HCT116 (cell line): ENCODE data around the gene SCRN1. TPM values are rescaled to one million over a fixed set of nuclear protein-coding genes. Genes with fewer than 3 reads are reported as not detected.

Experiments
- ATAC-seq: fragments of 200-7000 bp; cut with Tn5 transposase; 2 replicates; pipeline ENCODE4 v1.9.1; 2020; ENCODE audit warnings: mild to moderate bottlenecking, moderate library complexity
- BruUV-seq: library from RNA; stranded (reverse); fragments of 400-500 nt; replicated peaks from 2 replicates; lab custom pipeline; 2021; lab: Mats Ljungman, UMichigan
- CTCF ChIA-PET: fragments of 300-600 bp; sonication (Branson Sonifier 250); formaldehyde crosslinking; loops from one replicate; lab custom pipeline; 2021; ENCODE audit warnings: antibody characterized with exemption; lab: Charles Lee
- POLR2A ChIA-PET: fragments of 300-600, 350-600 bp; sonication (Branson Sonifier 250); formaldehyde crosslinking; loops from one replicate; lab custom pipeline; 2021; ENCODE audit warnings: antibody characterized with exemption; lab: Charles Lee
- RAD21 ChIA-PET, 2 experiments: fragments of 300-600 bp; sonication (Branson Sonifier 250); formaldehyde crosslinking; loops; one replicate each; lab custom pipeline; 2023; ENCODE audit warnings: low total read pairs in 2 of 2; ENCODE audit not compliant: uncharacterized antibody in 2 of 2, unreplicated experiment in 2 of 2, low non-redundant PET in 1 of 2; lab: Charles Lee
- DNase-seq: peaks from one replicate; pipeline ENCODE4 v3.0.0-alpha.2; 2010; ENCODE audit warnings: low read depth, low spot score
- H2AFZ ChIP-seq: fragments of 200-600 bp; shearing (Covaris generic), sonication (generic); 2 replicates; pipeline ENCODE4 v1.6.1; 2017; ENCODE audit warnings: low read depth, mixed run types, mixed read lengths, antibody characterized with exemption, low read length; ENCODE audit not compliant: poor library complexity, severe bottlenecking
- H3K27ac ChIP-seq: 2 replicates; pipeline ENCODE4 v1.5.1; 2012; ENCODE audit warnings: low read depth, low read length
- H3K27me3 ChIP-seq: fragments of 200-600 bp; sonication (generic); 2 replicates; pipeline ENCODE4 v1.6.1; 2016; ENCODE audit warnings: mixed run types, low read length, mixed read lengths; ENCODE audit not compliant: insufficient read depth
- H3K36me3 ChIP-seq, 2 experiments: fragments of 200-500 bp in 1 of 2; fragments of 200-600 bp in 1 of 2; sonication (Bioruptor generic) in 1 of 2; sonication (generic) in 1 of 2; 2 replicates each; pipeline versions ENCODE4 v1.5.1 to v1.6.1; 2014 to 2016; ENCODE audit warnings: low read length in 2 of 2, inconsistent platforms in 1 of 2, mixed read lengths in 1 of 2, mixed run types in 1 of 2; ENCODE audit not compliant: insufficient read depth in 2 of 2, control insufficient read depth in 1 of 2
- H3K4me1 ChIP-seq, 2 experiments: fragments of 200-600 bp in 1 of 2; sonication (generic) in 1 of 2; 2 replicates each; pipeline versions ENCODE4 v1.5.1 to v1.6.1; 2012 to 2017; ENCODE audit warnings: low read length in 2 of 2, inconsistent platforms in 1 of 2, mild to moderate bottlenecking in 1 of 2, mixed read lengths in 1 of 2, mixed run types in 1 of 2, moderate library complexity in 1 of 2; ENCODE audit not compliant: insufficient read depth in 2 of 2, control insufficient read depth in 1 of 2
- H3K4me2 ChIP-seq: fragments of 200-600 bp; sonication (generic); 2 replicates; pipeline ENCODE4 v1.6.1; 2017; ENCODE audit warnings: mixed run types, low read length, mixed read lengths
- H3K4me3 ChIP-seq, 2 experiments: fragments of 200-600 bp in 1 of 2; sonication (generic) in 1 of 2; replicated peaks in 1 of 2; 2 replicates each; pipeline ENCODE4 v1.5.1; 2011 to 2016; ENCODE audit warnings: low read length in 2 of 2, control low read depth in 1 of 2, low read depth in 1 of 2, mild to moderate bottlenecking in 1 of 2, mixed read lengths in 1 of 2, mixed run types in 1 of 2
- H3K79me2 ChIP-seq: fragments of 200-600 bp; sonication (generic); 2 replicates; pipeline ENCODE4 v1.6.1; 2017; ENCODE audit warnings: mild to moderate bottlenecking, mixed run types, low read length, moderate library complexity, mixed read lengths; ENCODE audit not compliant: insufficient read depth
- H3K9ac ChIP-seq: fragments of 200-600 bp; sonication (generic); 2 replicates; pipeline ENCODE4 v1.6.1; 2016; ENCODE audit warnings: low read length, mixed read lengths
- H3K9me2 ChIP-seq: fragments of 200-600 bp; sonication (generic), shearing (Covaris generic); 2 replicates; pipeline ENCODE4 v1.6.1; 2017; ENCODE audit warnings: mixed run types, mild to moderate bottlenecking, moderate library complexity; ENCODE audit not compliant: insufficient read depth
- H3K9me3 ChIP-seq, 2 experiments: fragments of 200-500 bp in 1 of 2; fragments of 200-600 bp in 1 of 2; sonication (Bioruptor generic) in 1 of 2; sonication (generic) in 1 of 2; 2 replicates each; pipeline ENCODE4 v1.6.1; 2014 to 2017; ENCODE audit warnings: low read length in 2 of 2, mixed read lengths in 2 of 2, inconsistent platforms in 1 of 2, low read depth in 1 of 2, mild to moderate bottlenecking in 1 of 2, mixed run types in 1 of 2, moderate library complexity in 1 of 2; ENCODE audit not compliant: control insufficient read depth in 1 of 2, insufficient read depth in 1 of 2
- H4K20me1 ChIP-seq: fragments of 200-600 bp; sonication (generic), shearing (Covaris generic); 2 replicates; pipeline ENCODE4 v1.6.1; 2017; ENCODE audit warnings: mixed run types, mild to moderate bottlenecking, moderate library complexity; ENCODE audit not compliant: insufficient read depth
- EGR1 ChIP-seq: IDR thresholded peaks from 2 replicates; pipeline ENCODE4 v1.6.1; 2012; ENCODE audit warnings: low read depth
- EZH2 ChIP-seq: fragments of 200-600 bp; sonication (generic); IDR thresholded peaks from 2 replicates; pipeline ENCODE4 v1.6.1; 2017; ENCODE audit warnings: antibody characterized with exemption, mixed run types
- FOSL1 ChIP-seq: IDR thresholded peaks from 2 replicates; pipeline ENCODE4 v1.6.1; 2012; ENCODE audit warnings: low read depth
- YY1 ChIP-seq: IDR thresholded peaks from 2 replicates; pipeline ENCODE4 v1.6.1; 2011; ENCODE audit warnings: low read length, low read depth, moderate library complexity, mild to moderate bottlenecking; ENCODE audit not compliant: insufficient replicate concordance; ENCODE audit errors: extremely low read depth
- ZFX ChIP-seq: fragments of 450-650 bp; IDR thresholded peaks from 2 replicates; pipeline ENCODE4 v1.6.1; 2017
- intact Hi-C: fragments of 100-400 bp; cut with micrococcal nuclease; formaldehyde crosslinking; loops from 2 replicates; pipeline ENCODE4 v1.10.0; 2022
- total RNA-seq: library from RNA; stranded (reverse); gene quantifications from one replicate; pipeline ENCODE4 v1.2.1, GENCODE V29; 2021; ENCODE audit not compliant: unreplicated experiment

SCRN1 gene
- total RNA-seq, 1 experiment from 2014 or later: 76.8 TPM

GRCh38 chr7:29919790-29920189 is 69.8 kb downstream of the SCRN1 start:
- H3K9ac ChIP-seq: no peak overlapping the region
- no TSS peak for BruUV-seq
- H3K9me2 ChIP-seq: no peaks in the 10 kb centered on the region
- POLR2A ChIA-PET: no interaction called here
- H3K27me3 ChIP-seq: no peaks in the 10 kb centered on the region
- TF ChIP-seq EZH2: no peak
- H2AFZ ChIP-seq: no peak overlapping the region
- H3K4me3 ChIP-seq: no peak overlapping the region
- RAD21 ChIA-PET: interaction anchor here in 1 of 2 experiments (1.7 kb wide), 1 partner anchor 172 kb away, joined by 4 read pairs; no protein-coding TSS in a partner anchor
- no peak overlapping the region for H3K4me2 ChIP-seq
- H3K9me3 ChIP-seq: no peaks in the 10 kb centered on the region
- no peaks in the 10 kb centered on the region for H3K4me1 ChIP-seq
- no peak for ATAC-seq
- no peak for DNase-seq
- no peaks in the 10 kb centered on the region for H3K79me2 ChIP-seq
- intact Hi-C loops: loop anchor here (2.0 kb wide), 1 partner anchor 283 kb away; no protein-coding TSS in a partner anchor
- H3K36me3 ChIP-seq: peaks cover 3 to 11% of the 10 kb centered on the region in 2 experiments; a peak in 2 of 4 replicates
- no peak overlapping the region for H3K27ac ChIP-seq
- CTCF ChIA-PET: interaction anchor here (1.3 to 3.3 kb wide), 2 partner anchors 10 to 172 kb away, joined by 4 to 37 read pairs; no protein-coding TSS in a partner anchor
- H4K20me1 ChIP-seq: no peaks in the 10 kb centered on the region

DNA sequence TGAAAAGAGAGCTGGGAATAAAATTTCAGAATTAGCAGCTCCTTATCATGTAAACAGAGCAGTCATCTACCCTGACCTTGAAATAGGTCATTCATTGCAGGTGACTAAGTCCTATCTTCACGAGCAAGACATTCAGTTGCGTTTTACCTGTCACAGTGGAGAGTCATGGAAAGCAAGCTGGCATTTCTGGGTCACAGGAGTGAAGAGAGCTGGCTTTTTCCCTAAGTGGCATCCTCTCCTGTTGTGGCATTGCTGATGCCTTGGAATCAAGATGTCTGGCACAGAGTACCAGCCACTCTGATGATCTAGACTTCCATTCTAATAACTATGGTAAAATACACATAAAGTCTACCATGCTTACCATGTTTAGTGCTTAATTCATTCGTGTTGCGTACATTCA is 70.8 kb downstream of the SCRN1 start:
- no peaks in the 10 kb centered on the region for H4K20me1 ChIP-seq
- CTCF ChIA-PET: no interaction called here
- RAD21 ChIA-PET: no interaction called here
- no peak for ATAC-seq
- H3K36me3 ChIP-seq: peaks cover 3 to 11% of the 10 kb centered on the region in 2 experiments; a peak in 2 of 4 replicates
- H3K27me3 ChIP-seq: no peaks in the 10 kb centered on the region
- POLR2A ChIA-PET: no interaction called here
- no peak overlapping the region for H3K27ac ChIP-seq
- H3K4me1 ChIP-seq: no peaks in the 10 kb centered on the region
- H3K9me2 ChIP-seq: no peaks in the 10 kb centered on the region
- intact Hi-C loops: no loop called here
- H3K9ac ChIP-seq: no peak overlapping the region
- no peak overlapping the region for H3K4me3 ChIP-seq
- no peak for DNase-seq
- TF ChIP-seq FOSL1 (no peak), ZFX (no peak), YY1 (no peak), EGR1 (no peak)
- no peak overlapping the region for H3K4me2 ChIP-seq
- no peaks in the 10 kb centered on the region for H3K79me2 ChIP-seq
- BruUV-seq: no TSS peak
- no peaks in the 10 kb centered on the region for H3K9me3 ChIP-seq
- H2AFZ ChIP-seq: no peak overlapping the region
